ENCODE results near the gene TMCO4. TPM values are rescaled to one million over a fixed set of nuclear protein-coding genes. Genes with fewer than 3 reads are reported as not detected.

The TMCO4 gene
- total and polyA plus RNA-seq, 2 of the 4 experiments (the other 2 are of a cell fraction): 7.3 to 8.6 TPM

DNA sequence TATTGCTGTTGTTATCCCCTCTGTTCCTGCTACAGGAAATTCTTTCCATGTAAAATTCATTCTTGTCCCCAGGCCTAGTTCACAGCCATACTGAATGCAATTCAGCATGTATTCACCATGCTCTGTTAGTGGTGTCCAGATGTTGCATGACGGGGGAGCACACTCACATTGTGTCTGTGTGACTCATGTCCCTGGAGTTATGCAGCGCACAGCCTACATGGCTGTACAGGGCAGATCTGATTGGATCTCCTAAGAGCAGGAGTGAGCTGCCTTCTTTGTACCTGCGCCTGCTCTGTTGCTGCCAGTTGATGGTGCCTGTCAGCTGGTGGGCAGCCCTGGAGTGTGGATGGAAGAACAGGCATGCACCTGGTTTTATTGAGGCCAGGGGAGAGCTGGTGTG, 117.5 kb downstream of the TMCO4 start:
- no peaks in the 10 kb centered on the region; the same call in none of the 2 replicates for H4K20me1 ChIP-seq (ENCODE audit: insufficient read depth, low read length)
- H2BK120ac ChIP-seq (ENCODE audit: low read depth, low read length): no peak overlapping the region
- no TSS peak for BruUV-seq (replicated peaks)
- DNase-seq (peak; percentile 93), ATAC-seq (ENCODE audit: low read depth) (peak; percentile 99)
- intact Hi-C loops (cut with micrococcal nuclease): no loop called here
- H3K18ac ChIP-seq (ENCODE audit: low read depth, low read length): no peak overlapping the region
- dilution Hi-C loops (cut with HindIII; ENCODE audit: low sequenced_read_pairs, unreplicated experiment): no loop called here
- no peak overlapping the region for H3K4me3 ChIP-seq (ENCODE audit: insufficient read depth, low read depth, low read length)
- no peaks in the 10 kb centered on the region for H3K27me3 ChIP-seq (ENCODE audit: control insufficient read depth, insufficient read depth, low read length)
- no peak overlapping the region for H2BK20ac ChIP-seq (ENCODE audit: low read depth, low read length)
- H2AFZ ChIP-seq (replicated peaks; ENCODE audit: low read length, poor library complexity): no peak overlapping the region
- H3K36me3 ChIP-seq (ENCODE audit: control insufficient read depth, insufficient read depth, low read length): peaks cover under 1% of the 10 kb centered on the region; the same call in 1 of the 2 replicates
- no peaks in the 10 kb centered on the region; the same call in 1 of the 2 replicates for H3K9me1 ChIP-seq (ENCODE audit: insufficient read depth, low read length)
- H4K5ac ChIP-seq (ENCODE audit: low read depth, low read length): no peak overlapping the region
- TF ChIP-seq, protein P1, sequence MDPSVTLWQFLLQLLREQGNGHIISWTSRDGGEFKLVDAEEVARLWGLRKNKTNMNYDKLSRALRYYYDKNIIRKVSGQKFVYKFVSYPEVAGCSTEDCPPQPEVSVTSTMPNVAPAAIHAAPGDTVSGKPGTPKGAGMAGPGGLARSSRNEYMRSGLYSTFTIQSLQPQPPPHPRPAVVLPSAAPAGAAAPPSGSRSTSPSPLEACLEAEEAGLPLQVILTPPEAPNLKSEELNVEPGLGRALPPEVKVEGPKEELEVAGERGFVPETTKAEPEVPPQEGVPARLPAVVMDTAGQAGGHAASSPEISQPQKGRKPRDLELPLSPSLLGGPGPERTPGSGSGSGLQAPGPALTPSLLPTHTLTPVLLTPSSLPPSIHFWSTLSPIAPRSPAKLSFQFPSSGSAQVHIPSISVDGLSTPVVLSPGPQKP (IDR thresholded peaks at IDR 0.05; ENCODE audit: borderline replicate concordance, low read depth, low read length): no peak
- TF ChIP-seq RFX5 (IDR thresholded peaks at IDR 0.05; ENCODE audit: low read depth, low read length) (0 out of 2 replicates have a peak, but pooled peaks have one; percentile 10), BHLHE40 (IDR thresholded peaks at IDR 0.05; ENCODE audit: low read depth, low read length) (no peak), CEBPB (IDR thresholded peaks at IDR 0.05; ENCODE audit: low read depth, low read length) (peak; percentile 53; the same call in 1 of the 2 replicates), MXI1 (IDR thresholded peaks at IDR 0.05; ENCODE audit: borderline replicate concordance, low read depth, low read length) (peak; percentile 45; the same call in 1 of the 2 replicates), RCOR1 (IDR thresholded peaks at IDR 0.05; ENCODE audit: insufficient replicate concordance, low read length) (no peak), FOS (IDR thresholded peaks at IDR 0.05; ENCODE audit: low read depth, low read length) (peak; percentile 80), MAFK (IDR thresholded peaks at IDR 0.05; ENCODE audit: low read depth, low read length) (peak; percentile 27; the same call in 1 of the 2 replicates), RAD21 (IDR thresholded peaks at IDR 0.05; ENCODE audit: low read length) (no peak), CHD1 (IDR thresholded peaks at IDR 0.05; ENCODE audit: low read depth, low read length) (no peak)
- TF ChIP-seq, protein P2, sequence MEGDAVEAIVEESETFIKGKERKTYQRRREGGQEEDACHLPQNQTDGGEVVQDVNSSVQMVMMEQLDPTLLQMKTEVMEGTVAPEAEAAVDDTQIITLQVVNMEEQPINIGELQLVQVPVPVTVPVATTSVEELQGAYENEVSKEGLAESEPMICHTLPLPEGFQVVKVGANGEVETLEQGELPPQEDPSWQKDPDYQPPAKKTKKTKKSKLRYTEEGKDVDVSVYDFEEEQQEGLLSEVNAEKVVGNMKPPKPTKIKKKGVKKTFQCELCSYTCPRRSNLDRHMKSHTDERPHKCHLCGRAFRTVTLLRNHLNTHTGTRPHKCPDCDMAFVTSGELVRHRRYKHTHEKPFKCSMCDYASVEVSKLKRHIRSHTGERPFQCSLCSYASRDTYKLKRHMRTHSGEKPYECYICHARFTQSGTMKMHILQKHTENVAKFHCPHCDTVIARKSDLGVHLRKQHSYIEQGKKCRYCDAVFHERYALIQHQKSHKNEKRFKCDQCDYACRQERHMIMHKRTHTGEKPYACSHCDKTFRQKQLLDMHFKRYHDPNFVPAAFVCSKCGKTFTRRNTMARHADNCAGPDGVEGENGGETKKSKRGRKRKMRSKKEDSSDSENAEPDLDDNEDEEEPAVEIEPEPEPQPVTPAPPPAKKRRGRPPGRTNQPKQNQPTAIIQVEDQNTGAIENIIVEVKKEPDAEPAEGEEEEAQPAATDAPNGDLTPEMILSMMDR (conservative IDR thresholded peaks at IDR 0.05; ENCODE audit: low read depth, low read length): no peak
- no peak overlapping the region for H3K27ac ChIP-seq (ENCODE audit: insufficient read depth, low read length)
- no peak overlapping the region for H3K14ac ChIP-seq (replicated peaks; ENCODE audit: low read depth, low read length)
- H3K4me2 ChIP-seq (ENCODE audit: low read depth, low read length): no peak overlapping the region
- 75% methylated on average over 1 of the region's 3 CpGs; no CpG with 5 or more reads in 1 of the 2 experiments for WGBS, 2 experiments (ENCODE audit: extremely low coverage in 2 of 2, insufficient read length in 1 of 2)
- ChIA-PET CTCF (interaction anchor here (1.1 to 1.5 kb wide), 2 partner anchors 20 to 22 kb away, joined by 4 read pairs; no protein-coding TSS in a partner anchor), POLR2A (ENCODE audit: unreplicated experiment) (no interaction called here)
- H3K9ac ChIP-seq (ENCODE audit: low read depth, low read length): no peak overlapping the region
- H3K56ac ChIP-seq (ENCODE audit: extremely low read depth, insufficient read depth, low read length): no peak overlapping the region
- H2BK15ac ChIP-seq (ENCODE audit: low read depth, low read length): no peak overlapping the region
- no peak overlapping the region for H2AK9ac ChIP-seq (replicated peaks; ENCODE audit: low read depth, low read length, poor library complexity)
- no peak overlapping the region for H3K4ac ChIP-seq (ENCODE audit: low read depth, low read length)
- no peaks in the 10 kb centered on the region for H3K4me1 ChIP-seq (ENCODE audit: control insufficient read depth, insufficient read depth, low read length)
- no peak overlapping the region for H2BK5ac ChIP-seq (ENCODE audit: low read depth, low read length, poor library complexity, severe bottlenecking)
- no peaks in the 10 kb centered on the region for H3K9me3 ChIP-seq (ENCODE audit: control insufficient read depth, insufficient read depth, low read length)
- no peaks in the 10 kb centered on the region for H3K79me1 ChIP-seq (ENCODE audit: low read depth in 1 of 2, low read length in 2 of 2)
- in situ Hi-C loops (cut with MboI; ENCODE audit: low sequenced_read_pairs): no loop called here
- no peak overlapping the region for H4K91ac ChIP-seq (ENCODE audit: insufficient read depth, low read depth, low read length)
- H4K8ac ChIP-seq (ENCODE audit: low read depth in 2 of 2, low read length in 2 of 2): no peak overlapping the region
- H2AK5ac ChIP-seq (ENCODE audit: low read depth, low read length): no peak overlapping the region
- no peak overlapping the region for H3K23ac ChIP-seq (ENCODE audit: low read depth, low read length)
